ENCODE results near the gene RUVBL2.
"Not testable (repeated sequence)": the region's sequence is repeated elsewhere in the genome, so short reads cannot be mapped to it uniquely, and the experiment has no call there.

Gene RUVBL2

GRCh38 chr19:49031642-49032301, 38.1 kb downstream of the RUVBL2 start, which contains the start of gene CGB2:
Gene CGB2 (plus strand): TSS chr19:49031890. CDS start chr19:49032096, 206 bp downstream.
- H3K27ac ChIP-seq; DNase-seq (ENCODE audit: low spot score); POLR2A ChIA-PET (ENCODE audit: low non-redundant PET): not testable (repeated sequence)
- CTCF ChIA-PET, result interaction anchor here (0.6 kb wide), 3 partner anchors 44 to 335 kb away, joined by 3 to 7 read pairs (median 5); no protein-coding TSS in a partner anchor
- peak; percentile 60 for TF ChIP-seq CTCF (conservative IDR thresholded peaks at IDR 0.05; ENCODE audit: low read depth)

- H3K27ac ChIP-seq; POLR2A ChIA-PET (ENCODE audit: low non-redundant PET); DNase-seq (ENCODE audit: low spot score); CTCF ChIA-PET: not testable (repeated sequence)
- peak; percentile 52 for TF ChIP-seq CTCF (conservative IDR thresholded peaks at IDR 0.05; ENCODE audit: low read depth)
Measured at GRCh38 chr19:49036815-49037214, 43.1 kb downstream of the RUVBL2 start, which contains the start of gene CGB1. Gene CGB1 (minus strand): TSS chr19:49036895. CDS start chr19:49036711, 184 bp downstream.

GRCh38 chr19:49038111-49038510, 44.4 kb downstream of the RUVBL2 start:
- peak overlapping the region; percentile 37; the same call in 1 of the 2 replicates for H3K27ac ChIP-seq
- DNase-seq (ENCODE audit: low spot score); CTCF ChIA-PET; POLR2A ChIA-PET (ENCODE audit: low non-redundant PET): not testable (repeated sequence)

GRCh38 chr19:49038557-49039276, 45.0 kb downstream of the RUVBL2 start:
- DNase-seq (ENCODE audit: low spot score); POLR2A ChIA-PET (ENCODE audit: low non-redundant PET); CTCF ChIA-PET: not testable (repeated sequence)
- H3K27ac ChIP-seq, result peak overlapping the region; percentile 37; the same call in 1 of the 2 replicates

- POLR2A ChIA-PET (ENCODE audit: low non-redundant PET), result not testable (repeated sequence)
Measured at GRCh38 chr19:49039736-49040135, 46.0 kb downstream of the RUVBL2 start.

GRCh38 chr19:49042177-49042576, 48.5 kb downstream of the RUVBL2 start:
- POLR2A ChIA-PET (ENCODE audit: low non-redundant PET), result no interaction called here
- H3K27ac ChIP-seq, result no peak overlapping the region
- DNase-seq (ENCODE audit: low spot score), result no peak
- CTCF ChIA-PET, result no interaction called here
- no peak for TF ChIP-seq CTCF (conservative IDR thresholded peaks at IDR 0.05; ENCODE audit: low read depth)

More at GRCh38 chr19:49039736-49040135, 46.0 kb downstream of the RUVBL2 start:
- CTCF ChIA-PET; DNase-seq (ENCODE audit: low spot score); H3K27ac ChIP-seq: not testable (repeated sequence)

GRCh38 chr19:49042666-49043065, 49.0 kb downstream of the RUVBL2 start:
- H3K27ac ChIP-seq; POLR2A ChIA-PET (ENCODE audit: low non-redundant PET); CTCF ChIA-PET; DNase-seq (ENCODE audit: low spot score): not testable (repeated sequence)

GRCh38 chr19:49043548-49043947, 49.9 kb downstream of the RUVBL2 start, which contains the start of gene CGB5:
Gene CGB5 (plus strand): TSS chr19:49043848. CDS start chr19:49044210, 362 bp downstream.
- POLR2A ChIA-PET (ENCODE audit: low non-redundant PET); DNase-seq (ENCODE audit: low spot score); H3K27ac ChIP-seq; CTCF ChIA-PET: not testable (repeated sequence)

- DNase-seq (ENCODE audit: low spot score); CTCF ChIA-PET: not testable (repeated sequence)
Measured at GRCh38 chr19:49049011-49049410, 55.3 kb downstream of the RUVBL2 start, which contains the start of gene CGB8. Gene CGB8 (minus strand): TSS chr19:49049111. CDS start chr19:49048739, 372 bp downstream.

GRCh38 chr19:49049834-49050233, 56.1 kb downstream of the RUVBL2 start:
- H3K27ac ChIP-seq, result peak overlapping the region; percentile 71
- CTCF ChIA-PET; POLR2A ChIA-PET (ENCODE audit: low non-redundant PET); DNase-seq (ENCODE audit: low spot score): not testable (repeated sequence)

More at GRCh38 chr19:49049011-49049410, 55.3 kb downstream of the RUVBL2 start, which contains the start of gene CGB8:
- POLR2A ChIA-PET (ENCODE audit: low non-redundant PET), result not testable (repeated sequence)
- H3K27ac ChIP-seq, result peak within 1 kb of the TSS; percentile 71

GRCh38 chr19:49050376-49051033, 56.8 kb downstream of the RUVBL2 start:
- CTCF ChIA-PET; POLR2A ChIA-PET (ENCODE audit: low non-redundant PET): not testable (repeated sequence)
- peak; percentile 77 for DNase-seq (ENCODE audit: low spot score)
- peak overlapping the region; percentile 71 for H3K27ac ChIP-seq

Data from RWPE1 (cell line).